PC-9 (cell line): ENCODE data around the gene HIBCH.

ENCODE experiments used
- CTCF ChIP-seq: fragments of 200-600 bp; sonication (generic); conservative IDR thresholded peaks from 2 replicates; pipeline ENCODE4 v1.6.1; 2017; ENCODE audit warnings: mixed run types, antibody characterized with exemption, mild to moderate bottlenecking, moderate library complexity
- EZH2 ChIP-seq: fragments of 200-600 bp; sonication (generic); IDR thresholded peaks from 2 replicates; pipeline ENCODE4 v1.8.0; 2017; ENCODE audit warnings: antibody characterized with exemption, low read depth

- TF ChIP-seq CTCF (no peak), EZH2 (no peak)
These were observed 46.0 kb upstream of the HIBCH start for GRCh38 chr2:190365499-190366204.
